ENCODE measurements around the gene GCLC. TPM values are rescaled to one million over a fixed set of nuclear protein-coding genes. Genes with fewer than 3 reads are reported as not detected.
A peak's percentile ranks its signal among the peaks of the same experiment; 100 is the strongest.

Gene GCLC
- 10 to 100 TPM; 19.0 to 22.0 TPM for total RNA-seq
- 10 to 100 TPM in 1 of 2 donors, 1 to 10 TPM in 1; 9.6 to 12.6 TPM for polyA plus RNA-seq
- long read RNA-seq, donor 1, partial matches to known transcripts, result 7 of 8 reads
- long read RNA-seq, donor 1, other reads (novel, unspliced or antisense), result 0 of 8 reads
- long read RNA-seq, donor 2, partial matches to known transcripts, result 0 of 6 reads
- long read RNA-seq, donor 2, other reads (novel, unspliced or antisense), result 1 of 6 reads

DNA sequence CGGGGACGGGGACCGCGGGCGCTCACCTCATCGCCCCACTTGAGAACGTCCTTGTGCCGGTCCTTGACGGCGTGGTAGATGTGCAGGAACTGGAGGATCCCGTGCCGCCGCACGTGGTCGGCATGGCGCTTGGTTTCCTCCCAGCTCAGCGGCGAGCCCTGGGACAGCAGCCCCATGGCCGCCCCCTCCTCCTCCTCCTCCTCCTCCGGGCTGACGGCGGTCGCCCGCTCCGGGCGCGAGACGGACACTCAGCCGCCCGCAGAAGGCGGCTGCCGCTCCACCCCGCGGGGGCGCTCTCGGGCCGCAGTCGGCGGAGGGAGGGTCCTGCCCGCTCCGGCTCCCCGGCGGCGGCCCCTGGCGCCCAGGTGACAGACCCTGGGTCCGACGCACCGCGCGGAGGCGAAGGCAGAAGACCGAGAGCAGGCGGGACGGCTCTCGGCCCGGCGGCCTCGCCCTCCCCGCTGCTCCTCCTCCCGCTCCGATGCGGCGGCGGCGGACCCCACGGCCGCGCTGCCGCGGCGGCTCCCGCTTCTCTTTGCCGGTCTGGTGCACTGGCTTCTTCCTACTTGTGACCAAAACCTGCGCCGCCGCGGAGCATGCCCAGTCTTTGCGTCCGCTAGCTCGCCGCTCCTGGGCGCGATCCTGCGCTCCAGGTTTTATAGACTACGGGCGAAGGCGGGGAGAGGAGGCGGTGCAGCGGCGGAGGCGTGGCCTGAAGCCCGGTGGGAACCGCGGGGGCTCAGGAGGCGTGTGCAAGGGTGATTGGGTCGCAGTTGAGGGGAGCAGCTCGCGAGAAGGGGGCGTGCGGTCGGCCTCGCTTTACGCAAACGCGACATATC lies at the start of gene GCLC:
GCLC (minus strand) TSS at position 632 of the 839 bp plus-strand sequence; CDS start at position 176, 456 bp downstream.
- ATAC-seq (ENCODE audit: low FRiP score) (peak; percentile 93), DNase-seq (peak; percentile 97 to 98)
- Histone ChIP-seq H3K36me3 (ENCODE audit: control insufficient read depth in 1 of 2, insufficient read depth in 2 of 2, low read length in 1 of 2) (no peaks in the 10 kb centered on the region), H3K4me1 (ENCODE audit: control insufficient read depth in 1 of 2, insufficient read depth in 2 of 2, low read length in 2 of 2) (no peaks in the 10 kb centered on the region), H3K27me3 (ENCODE audit: control insufficient read depth in 1 of 2, insufficient read depth in 2 of 2, low read length in 1 of 2) (no peaks in the 10 kb centered on the region), H3K4me3 (ENCODE audit: low read length in 2 of 2) (peak within 1 kb of the TSS; percentile 67 to 86), H3K9me3 (ENCODE audit: control insufficient read depth, low read length) (no peaks in the 10 kb centered on the region), H3K27ac (ENCODE audit: low read depth in 1 of 2, low read length in 2 of 2) (peak within 1 kb of the TSS in 1 of 2 donors; percentile 69)
- 0 to 1% methylated on average over 77 to 105 of the region's 105 CpGs for WGBS, 2 donors
- intact Hi-C loops (cut with DNase I), result loop anchor here (5.0 to 10.0 kb wide), 2 partner anchors 108 to 250 kb away; partner anchors contain the start of gene LRRC1 (in 1 of the 2)

DNA sequence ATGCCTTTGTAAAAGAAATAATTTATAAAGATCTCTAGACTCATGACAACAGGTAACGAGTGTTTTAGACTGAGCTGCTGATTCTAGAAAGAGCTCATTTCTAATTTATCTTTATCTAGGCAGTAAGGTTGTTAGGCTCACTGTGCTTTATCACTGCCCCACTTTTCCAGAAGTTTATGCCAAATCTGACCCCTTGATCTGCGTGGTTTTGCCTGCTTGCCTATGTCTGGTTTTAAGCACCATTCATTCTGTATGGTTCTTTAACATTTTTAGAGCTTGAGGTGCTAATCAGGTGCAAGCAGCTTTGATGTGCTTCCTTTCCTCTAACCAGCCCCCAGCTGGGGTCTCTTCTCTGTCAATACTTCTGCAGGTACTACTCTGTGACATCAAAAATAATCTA lies 49.7 kb upstream of the GCLC start:
- H3K27me3 ChIP-seq (ENCODE audit: control insufficient read depth in 1 of 2, insufficient read depth in 2 of 2, low read length in 1 of 2), result no peaks in the 10 kb centered on the region
- ATAC-seq (ENCODE audit: low FRiP score) (no peak), DNase-seq (no peak)
- intact Hi-C loops (cut with DNase I), result no loop called here
- H3K27ac ChIP-seq (ENCODE audit: low read depth in 1 of 2, low read length in 2 of 2), result no peak overlapping the region
- no peak overlapping the region for H3K4me3 ChIP-seq (ENCODE audit: low read length in 2 of 2)
- no peaks in the 10 kb centered on the region for H3K4me1 ChIP-seq (ENCODE audit: control insufficient read depth in 1 of 2, insufficient read depth in 2 of 2, low read length in 2 of 2)
- H3K9me3 ChIP-seq (ENCODE audit: control insufficient read depth, low read length), result peaks cover 2% of the 10 kb centered on the region
- peaks cover 0 to 2% of the 10 kb centered on the region in 2 donors for H3K36me3 ChIP-seq (ENCODE audit: control insufficient read depth in 1 of 2, insufficient read depth in 2 of 2, low read length in 1 of 2)
- 84 to 86% methylated on average over 2 of the region's 2 CpGs for WGBS, 2 donors

DNA sequence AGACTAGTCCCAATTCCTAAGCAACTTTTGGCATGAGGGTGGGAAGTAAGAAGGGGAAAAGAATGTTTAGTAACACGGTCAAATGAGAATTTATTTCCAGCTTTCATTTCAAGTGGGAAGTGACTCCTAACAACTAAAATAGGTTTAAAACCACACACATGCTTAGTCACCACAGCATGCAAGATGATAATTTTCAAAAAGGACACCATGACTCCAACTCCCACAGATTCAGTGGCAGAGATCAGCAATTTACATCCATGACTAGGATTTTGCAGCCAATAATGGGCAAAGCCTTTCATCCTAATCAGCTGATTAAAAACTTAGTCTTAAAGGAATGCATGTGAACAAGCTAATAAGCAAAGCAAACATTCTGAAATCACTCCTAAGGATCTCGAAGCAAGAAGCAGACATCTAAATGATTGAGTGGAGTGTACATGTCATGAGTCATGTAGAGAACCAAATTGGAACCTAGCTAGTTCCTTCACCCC lies 48.1 kb upstream of the GCLC start:
- Histone ChIP-seq H3K4me3 (ENCODE audit: low read length in 2 of 2) (no peak overlapping the region), H3K9me3 (ENCODE audit: control insufficient read depth, low read length) (peaks cover 2% of the 10 kb centered on the region), H3K36me3 (ENCODE audit: control insufficient read depth in 1 of 2, insufficient read depth in 2 of 2, low read length in 1 of 2) (no peaks in the 10 kb centered on the region), H3K4me1 (ENCODE audit: control insufficient read depth in 1 of 2, insufficient read depth in 2 of 2, low read length in 2 of 2) (no peaks in the 10 kb centered on the region), H3K27ac (ENCODE audit: low read depth in 1 of 2, low read length in 2 of 2) (no peak overlapping the region), H3K27me3 (ENCODE audit: control insufficient read depth in 1 of 2, insufficient read depth in 2 of 2, low read length in 1 of 2) (no peaks in the 10 kb centered on the region)
- DNase-seq (no peak), ATAC-seq (ENCODE audit: low FRiP score) (no peak)
- intact Hi-C loops (cut with DNase I), result no loop called here
- 4 to 5% methylated on average over 2 of the region's 2 CpGs for WGBS, 2 donors

DNA sequence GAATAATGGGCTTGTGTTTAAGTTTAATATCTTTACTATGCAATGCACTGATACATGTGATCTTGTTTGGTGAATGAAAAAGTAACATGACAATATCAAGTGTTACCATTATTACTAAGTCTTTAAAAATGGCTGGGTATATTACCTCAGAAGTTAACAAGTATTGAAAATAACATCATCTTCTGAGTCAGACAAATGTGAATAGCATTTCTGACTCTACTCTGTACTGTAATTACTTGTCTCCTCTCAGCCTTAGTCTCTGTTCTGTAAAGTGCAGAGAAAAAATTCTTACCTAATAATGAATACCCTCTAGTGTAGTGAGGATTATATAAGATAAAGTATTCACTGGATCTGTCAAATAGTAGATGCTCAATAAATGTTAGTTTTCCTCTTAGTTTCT lies 47.0 kb upstream of the GCLC start:
- ATAC-seq (ENCODE audit: low FRiP score) (no peak), DNase-seq (no peak)
- intact Hi-C loops (cut with DNase I), result no loop called here
- Histone ChIP-seq H3K27me3 (ENCODE audit: control insufficient read depth in 1 of 2, insufficient read depth in 2 of 2, low read length in 1 of 2) (no peaks in the 10 kb centered on the region), H3K4me1 (ENCODE audit: control insufficient read depth in 1 of 2, insufficient read depth in 2 of 2, low read length in 2 of 2) (no peaks in the 10 kb centered on the region), H3K27ac (ENCODE audit: low read depth in 1 of 2, low read length in 2 of 2) (no peak overlapping the region), H3K36me3 (ENCODE audit: control insufficient read depth in 1 of 2, insufficient read depth in 2 of 2, low read length in 1 of 2) (no peaks in the 10 kb centered on the region), H3K4me3 (ENCODE audit: low read length in 2 of 2) (no peak overlapping the region), H3K9me3 (ENCODE audit: control insufficient read depth, low read length) (no peaks in the 10 kb centered on the region)

DNA sequence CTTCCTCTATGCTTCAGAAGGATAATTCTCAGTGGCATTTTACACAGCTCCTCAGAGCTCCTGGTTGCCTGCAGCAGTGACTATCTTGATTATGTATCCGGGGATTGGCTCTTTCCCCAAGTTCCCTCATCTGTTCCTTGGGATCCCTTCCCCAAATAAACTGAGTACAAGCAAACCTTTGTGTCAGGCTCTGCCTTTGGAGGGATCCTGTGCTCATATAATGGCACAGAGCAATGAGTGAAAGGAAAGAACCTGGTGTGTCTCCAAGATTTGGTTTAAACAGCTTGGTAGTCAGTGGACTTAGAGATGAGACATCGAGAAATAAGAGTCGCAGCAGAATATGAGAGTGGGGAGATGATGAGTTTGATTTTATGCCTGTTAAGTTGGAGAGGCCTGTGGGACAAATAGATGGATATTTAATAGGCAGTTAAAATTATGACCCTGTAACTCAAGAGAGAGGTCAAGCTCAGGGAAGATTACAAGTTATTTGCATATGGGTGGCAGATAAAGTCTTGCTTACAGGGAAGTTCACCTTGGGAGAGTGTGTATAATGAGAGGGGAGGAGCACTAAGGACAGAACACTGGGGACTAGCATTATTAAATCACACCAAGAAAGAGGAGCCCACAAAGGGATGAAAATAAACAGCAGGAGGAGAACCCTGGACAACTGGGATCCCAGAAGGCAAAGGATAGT lies 44.1 kb upstream of the GCLC start:
- DNase-seq (no peak), ATAC-seq (ENCODE audit: low FRiP score) (no peak)
- Histone ChIP-seq H3K4me3 (ENCODE audit: low read length in 2 of 2) (no peak overlapping the region), H3K9me3 (ENCODE audit: control insufficient read depth, low read length) (no peaks in the 10 kb centered on the region), H3K27ac (ENCODE audit: low read depth in 1 of 2, low read length in 2 of 2) (no peak overlapping the region), H3K36me3 (ENCODE audit: control insufficient read depth in 1 of 2, insufficient read depth in 2 of 2, low read length in 1 of 2) (no peaks in the 10 kb centered on the region), H3K4me1 (ENCODE audit: control insufficient read depth in 1 of 2, insufficient read depth in 2 of 2, low read length in 2 of 2) (no peaks in the 10 kb centered on the region), H3K27me3 (ENCODE audit: control insufficient read depth in 1 of 2, insufficient read depth in 2 of 2, low read length in 1 of 2) (no peaks in the 10 kb centered on the region)
- whole genome bisulfite sequencing, 2 donors, result 83% methylated on average over 3 of the region's 3 CpGs
- intact Hi-C loops (cut with DNase I), result no loop called here

DNA sequence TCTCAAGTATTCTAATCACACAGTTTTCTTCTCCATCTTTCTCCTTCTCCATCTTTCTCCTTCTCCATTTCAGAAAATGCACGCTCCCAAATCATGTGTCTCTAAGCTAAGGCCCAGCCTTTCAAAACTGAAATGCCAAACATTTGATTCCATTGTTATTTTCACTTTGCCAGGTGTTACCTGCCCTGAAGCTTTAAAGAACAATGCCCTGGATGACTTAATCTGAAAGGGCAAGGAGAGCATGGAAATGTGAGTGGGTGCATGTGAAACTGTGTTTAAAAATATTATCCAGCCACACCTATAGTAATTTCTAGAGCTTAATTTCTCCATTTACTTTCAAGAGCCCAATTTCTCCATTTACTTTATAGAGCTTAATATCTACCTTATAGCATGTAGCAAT lies 42.4 kb upstream of the GCLC start:
- Histone ChIP-seq H3K36me3 (ENCODE audit: control insufficient read depth in 1 of 2, insufficient read depth in 2 of 2, low read length in 1 of 2) (no peaks in the 10 kb centered on the region), H3K27ac (ENCODE audit: low read depth in 1 of 2, low read length in 2 of 2) (no peak overlapping the region), H3K9me3 (ENCODE audit: control insufficient read depth, low read length) (no peaks in the 10 kb centered on the region), H3K4me3 (ENCODE audit: low read length in 2 of 2) (no peak overlapping the region), H3K4me1 (ENCODE audit: control insufficient read depth in 1 of 2, insufficient read depth in 2 of 2, low read length in 2 of 2) (no peaks in the 10 kb centered on the region), H3K27me3 (ENCODE audit: control insufficient read depth in 1 of 2, insufficient read depth in 2 of 2, low read length in 1 of 2) (no peaks in the 10 kb centered on the region)
- WGBS, 2 donors, result 95% methylated on average over 1 of the region's 1 CpG
- ATAC-seq (ENCODE audit: low FRiP score) (no peak), DNase-seq (no peak)
- intact Hi-C loops (cut with DNase I), result no loop called here

DNA sequence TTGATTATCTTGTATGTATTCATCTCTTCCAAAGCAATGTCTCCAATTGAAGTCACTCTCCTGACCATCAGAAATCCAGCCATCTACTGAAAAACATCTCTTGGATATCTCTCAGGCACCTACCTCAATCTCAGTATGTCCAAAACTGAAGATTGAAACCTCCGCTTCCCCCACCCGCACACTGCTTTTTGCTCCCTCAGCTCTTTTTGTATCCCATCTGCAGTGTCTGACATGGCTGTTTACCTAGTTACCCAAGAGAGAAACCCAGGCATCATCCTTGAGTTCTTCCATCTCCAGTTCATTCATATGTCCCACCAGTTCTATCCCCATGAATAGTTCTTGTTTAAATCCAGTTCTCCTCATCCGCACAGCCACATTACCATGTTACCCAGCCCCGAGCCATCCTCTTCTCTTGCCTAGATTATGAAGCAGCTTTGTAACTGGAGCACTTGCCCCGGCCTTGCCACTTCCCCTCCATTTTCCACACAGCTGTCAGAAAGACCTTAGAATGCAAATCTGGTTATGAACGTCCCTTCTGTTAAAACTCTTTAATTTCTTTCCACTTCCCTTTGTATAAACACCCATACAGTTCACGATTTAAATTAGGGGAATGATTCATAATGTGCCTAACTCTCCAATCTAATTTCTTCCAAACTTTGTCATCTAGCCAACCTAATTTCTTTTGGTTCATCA lies 40.5 kb upstream of the GCLC start:
- H3K36me3 ChIP-seq (ENCODE audit: control insufficient read depth in 1 of 2, insufficient read depth in 2 of 2, low read length in 1 of 2), result no peaks in the 10 kb centered on the region
- no peak overlapping the region for H3K4me3 ChIP-seq (ENCODE audit: low read length in 2 of 2)
- ATAC-seq (ENCODE audit: low FRiP score) (no peak), DNase-seq (no peak)
- intact Hi-C loops (cut with DNase I), result no loop called here
- no peaks in the 10 kb centered on the region for H3K4me1 ChIP-seq (ENCODE audit: control insufficient read depth in 1 of 2, insufficient read depth in 2 of 2, low read length in 2 of 2)
- H3K27me3 ChIP-seq (ENCODE audit: control insufficient read depth in 1 of 2, insufficient read depth in 2 of 2, low read length in 1 of 2), result no peaks in the 10 kb centered on the region
- no peak overlapping the region for H3K27ac ChIP-seq (ENCODE audit: low read depth in 1 of 2, low read length in 2 of 2)
- WGBS, 2 donors, result 89 to 92% methylated on average over 7 of the region's 7 CpGs
- no peaks in the 10 kb centered on the region for H3K9me3 ChIP-seq (ENCODE audit: control insufficient read depth, low read length)

DNA sequence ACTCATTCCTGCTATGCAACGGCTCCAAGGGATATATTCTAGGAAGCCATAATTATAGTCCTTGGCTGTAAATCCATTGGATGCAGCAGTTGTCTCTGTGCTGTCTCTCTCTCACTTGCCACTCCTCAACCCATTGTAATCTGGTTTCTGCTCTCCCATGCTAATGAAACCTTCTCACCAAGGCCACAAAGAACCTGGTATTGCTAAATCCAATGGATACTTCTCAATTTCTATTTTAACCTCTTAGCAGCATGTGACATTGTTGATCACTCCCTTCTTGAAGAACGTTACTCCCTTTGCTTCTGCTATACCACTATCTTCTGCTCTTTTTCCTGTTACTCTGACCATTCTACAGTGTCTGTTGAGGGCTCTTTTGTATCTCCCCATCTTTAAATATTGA lies 39.8 kb upstream of the GCLC start:
- H3K27ac ChIP-seq (ENCODE audit: low read depth in 1 of 2, low read length in 2 of 2), result no peak overlapping the region
- no peaks in the 10 kb centered on the region for H3K4me1 ChIP-seq (ENCODE audit: control insufficient read depth in 1 of 2, insufficient read depth in 2 of 2, low read length in 2 of 2)
- ATAC-seq (ENCODE audit: low FRiP score), result no peak
- no peaks in the 10 kb centered on the region for H3K9me3 ChIP-seq (ENCODE audit: control insufficient read depth, low read length)
- no peak for DNase-seq
- intact Hi-C loops (cut with DNase I), result no loop called here
- H3K27me3 ChIP-seq (ENCODE audit: control insufficient read depth in 1 of 2, insufficient read depth in 2 of 2, low read length in 1 of 2), result no peaks in the 10 kb centered on the region
- WGBS, 2 donors, result 91 to 95% methylated on average over 2 of the region's 2 CpGs
- no peaks in the 10 kb centered on the region for H3K36me3 ChIP-seq (ENCODE audit: control insufficient read depth in 1 of 2, insufficient read depth in 2 of 2, low read length in 1 of 2)
- H3K4me3 ChIP-seq (ENCODE audit: low read length in 2 of 2), result no peak overlapping the region

All from aorta (tissue), 5 donors.